Central memory CD8-positive, alpha-beta T cell (primary cell): ENCODE measurements around the gene MIDN.
A peak's percentile ranks its signal among the peaks of the same experiment; 100 is the strongest.
"Not testable (repeated sequence)": the region's sequence is repeated elsewhere in the genome, so short reads cannot be mapped to it uniquely, and the experiment has no call there.

ENCODE experiments used
- ATAC-seq: fragments of 150-1000 bp; cut with Tn5 transposase; replicated peaks from 2 replicates; pipeline ENCODE4 v1.10.0; 2022; ENCODE audit warnings: mild to moderate bottlenecking, moderate FRiP score, moderate number of reproducible peaks; ENCODE audit not compliant: poor library complexity, severe bottlenecking; ENCODE audit errors: extremely low read depth
- DNase-seq, 2 donors: peaks; one replicate each; pipeline ENCODE4 v3.0.0; 2021; ENCODE audit warnings: low spot score in 2 of 2
- H3K27ac Mint-ChIP-seq: one replicate; pipeline ENCODE4 v1.8.0; 2022; ENCODE audit warnings: low read depth, mild to moderate bottlenecking, moderate library complexity, mixed read lengths
- H3K27me3 Mint-ChIP-seq: one replicate; pipeline ENCODE4 v1.8.0; 2022; ENCODE audit warnings: mixed read lengths
- H3K36me3 Mint-ChIP-seq: one replicate; pipeline ENCODE4 v1.8.0; 2022; ENCODE audit warnings: mild to moderate bottlenecking, moderate library complexity, mixed read lengths; ENCODE audit not compliant: insufficient read depth
- H3K4me1 Mint-ChIP-seq: one replicate; pipeline ENCODE4 v1.8.0; 2022; ENCODE audit warnings: mixed read lengths
- H3K4me3 Mint-ChIP-seq: one replicate; pipeline ENCODE4 v1.8.0; 2022; ENCODE audit warnings: mild to moderate bottlenecking, moderate library complexity, mixed read lengths
- H3K9me3 Mint-ChIP-seq: one replicate; pipeline ENCODE4 v1.8.0; 2022; ENCODE audit warnings: mixed read lengths

The MIDN gene

GRCh38 chr19:1239796-1240737 is 8.3 kb upstream of the MIDN start:
- no peaks in the 10 kb centered on the region for H3K9me3 Mint-ChIP-seq
- peak overlapping the region; percentile 87 for H3K4me3 Mint-ChIP-seq
- ATAC-seq = peak; percentile 53
- H3K27ac Mint-ChIP-seq = peak overlapping the region; percentile 96
- peaks cover 21% of the 10 kb centered on the region for H3K4me1 Mint-ChIP-seq
- peaks cover 9% of the 10 kb centered on the region for H3K36me3 Mint-ChIP-seq
- DNase-seq = peak; percentile 89 to 90
- H3K27me3 Mint-ChIP-seq = peaks cover 12% of the 10 kb centered on the region

GRCh38 chr19:1240925-1241324 is 7.5 kb upstream of the MIDN start:
- Mint-ChIP-seq H3K4me1 (peaks cover 21% of the 10 kb centered on the region), H3K9me3 (no peaks in the 10 kb centered on the region), H3K27ac (peak overlapping the region; percentile 93), H3K4me3 (peak overlapping the region; percentile 87), H3K27me3 (peaks cover 12% of the 10 kb centered on the region), H3K36me3 (peaks cover 9% of the 10 kb centered on the region)
- ATAC-seq (no peak), DNase-seq (no peak)

DNA sequence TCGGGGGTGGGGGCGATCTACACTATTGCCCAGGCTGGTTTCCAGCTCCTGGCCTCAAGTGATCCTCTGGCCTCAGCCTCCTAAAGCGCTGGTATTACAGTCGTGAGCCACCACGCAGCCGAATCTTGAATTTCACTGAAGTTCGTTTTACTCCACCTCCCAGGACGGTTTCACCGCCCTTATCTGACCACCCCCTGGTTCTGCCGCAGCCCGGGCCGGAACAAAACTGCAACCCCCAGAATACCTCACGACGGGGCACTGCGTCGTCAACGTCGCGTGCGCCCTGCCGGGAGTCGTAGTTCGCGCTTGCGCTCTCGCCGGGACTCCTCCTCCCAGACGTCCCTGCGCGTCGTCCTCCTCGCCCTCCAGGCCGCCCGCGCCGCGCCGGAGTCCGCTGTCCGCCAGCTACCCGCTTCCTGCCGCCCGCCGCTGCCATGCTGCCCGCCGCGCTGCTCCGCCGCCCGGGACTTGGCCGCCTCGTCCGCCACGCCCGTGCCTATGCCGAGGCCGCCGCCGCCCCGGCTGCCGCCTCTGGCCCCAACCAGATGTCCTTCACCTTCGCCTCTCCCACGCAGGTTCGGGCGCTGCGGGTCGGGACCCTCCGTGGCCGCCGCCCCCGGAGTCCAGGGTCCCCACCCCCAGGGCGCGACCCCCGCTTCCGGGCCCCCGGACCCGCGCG is 6.8 kb upstream of the MIDN start, which contains the start of gene ATP5F1D:
Gene ATP5F1D (plus strand): TSS at position 335 of the 679 bp plus-strand sequence. CDS start 100 bp downstream, at position 435.
- ATAC-seq (peak; percentile 59), DNase-seq (peak; percentile 80)
- no peaks in the 10 kb centered on the region for H3K9me3 Mint-ChIP-seq
- H3K4me1 Mint-ChIP-seq = peaks cover 21% of the 10 kb centered on the region
- H3K27ac Mint-ChIP-seq = peak within 1 kb of the TSS; percentile 93
- peaks cover 9% of the 10 kb centered on the region for H3K36me3 Mint-ChIP-seq
- H3K4me3 Mint-ChIP-seq = peak within 1 kb of the TSS; percentile 87
- H3K27me3 Mint-ChIP-seq = peaks cover 12% of the 10 kb centered on the region

GRCh38 chr19:1243768-1244692 is 4.4 kb upstream of the MIDN start:
- H3K4me1 Mint-ChIP-seq = peaks cover 11% of the 10 kb centered on the region

GRCh38 chr19:1244693-1245451 is 3.5 kb upstream of the MIDN start:
- ATAC-seq (no peak), DNase-seq (no peak)
- H3K4me1 Mint-ChIP-seq = peaks cover 11% of the 10 kb centered on the region
- H3K9me3 Mint-ChIP-seq = no peaks in the 10 kb centered on the region
- peaks cover 22% of the 10 kb centered on the region for H3K36me3 Mint-ChIP-seq
- H3K27ac Mint-ChIP-seq = peak overlapping the region; percentile 76
- H3K4me3 Mint-ChIP-seq = peak overlapping the region; percentile 48
- no peaks in the 10 kb centered on the region for H3K27me3 Mint-ChIP-seq

More at GRCh38 chr19:1243768-1244692, 4.4 kb upstream of the MIDN start:
- Mint-ChIP-seq H3K4me3 (peak overlapping the region; percentile 48), H3K27ac (peak overlapping the region; percentile 76), H3K9me3 (no peaks in the 10 kb centered on the region), H3K27me3 (peaks cover 1% of the 10 kb centered on the region), H3K36me3 (peaks cover 18% of the 10 kb centered on the region)
- ATAC-seq (peak; percentile 45), DNase-seq (peak; percentile 84 to 85)

DNA sequence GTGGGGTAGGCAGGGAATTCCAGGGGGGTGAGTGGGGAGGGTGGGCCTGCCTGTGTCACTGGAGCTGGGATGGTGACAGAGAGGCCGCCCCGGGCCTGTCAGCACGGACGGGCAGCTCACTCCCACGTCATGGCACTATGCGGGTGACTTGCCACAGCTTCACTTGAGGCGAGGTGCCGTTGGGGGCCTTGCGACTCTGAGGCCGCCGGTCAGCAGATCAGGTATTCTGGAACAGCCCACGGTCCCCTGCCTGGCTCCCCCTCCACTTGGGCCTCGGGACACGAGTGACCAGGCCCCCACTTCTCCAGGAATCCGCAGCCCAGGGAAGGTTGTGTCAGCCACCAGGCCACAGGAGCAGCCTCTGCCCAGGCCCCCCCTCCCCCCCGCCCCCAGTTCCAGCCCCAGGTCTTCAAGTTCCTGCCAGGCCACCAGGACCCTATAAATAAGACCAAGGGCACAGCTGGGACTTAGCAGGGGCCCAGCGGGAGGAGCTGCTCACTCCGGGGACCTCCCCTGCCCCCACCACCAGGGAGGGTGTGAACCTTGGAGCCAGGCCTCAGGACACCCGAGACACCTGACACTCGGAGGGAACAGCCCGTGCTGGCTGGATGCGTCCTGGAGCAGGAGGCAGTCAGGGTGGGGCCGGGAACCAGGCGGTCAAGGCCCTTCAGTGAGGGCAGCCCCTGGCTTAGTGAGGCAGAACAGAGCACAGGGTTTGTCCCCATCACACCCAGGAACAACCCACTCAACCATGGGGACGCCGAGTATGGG is 2.7 kb upstream of the MIDN start:
- Mint-ChIP-seq H3K27me3 (no peaks in the 10 kb centered on the region), H3K9me3 (no peaks in the 10 kb centered on the region), H3K27ac (no peak overlapping the region), H3K4me3 (no peak overlapping the region), H3K36me3 (peaks cover 23% of the 10 kb centered on the region), H3K4me1 (peaks cover 11% of the 10 kb centered on the region)
- DNase-seq (no peak), ATAC-seq (no peak)

- H3K27me3 Mint-ChIP-seq, H3K4me1 Mint-ChIP-seq, DNase-seq, H3K9me3 Mint-ChIP-seq, H3K4me3 Mint-ChIP-seq, ATAC-seq: not testable (repeated sequence)
- Mint-ChIP-seq H3K36me3 (peaks cover 25% of the 10 kb centered on the region), H3K27ac (peak overlapping the region; percentile 57)
These were observed 1.9 kb upstream of the MIDN start for GRCh38 chr19:1246265-1247087.

DNA sequence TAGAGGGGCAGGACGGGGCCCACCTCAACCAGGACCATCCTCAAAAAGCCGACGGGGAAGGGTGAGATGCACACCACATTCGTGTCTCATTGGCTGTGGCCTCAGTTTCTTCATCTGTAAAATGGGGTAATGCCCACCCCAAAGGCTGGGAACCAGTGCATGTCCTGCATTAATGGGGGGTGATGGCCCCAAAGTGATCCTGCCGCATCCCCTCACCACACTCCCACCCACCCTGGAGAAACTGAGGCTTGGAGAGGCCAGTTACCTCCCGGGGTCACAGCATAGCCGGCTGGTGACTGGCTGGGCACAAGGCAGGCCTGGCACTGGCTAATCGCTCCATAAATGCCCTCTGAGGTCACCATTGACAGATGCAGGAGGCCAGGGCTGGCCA is 640 bp upstream of the MIDN start:
- ATAC-seq (no peak), DNase-seq (no peak)
- Mint-ChIP-seq H3K9me3 (no peaks in the 10 kb centered on the region), H3K4me3 (peak overlapping the region; percentile 69), H3K27me3 (no peaks in the 10 kb centered on the region), H3K4me1 (peaks cover 11% of the 10 kb centered on the region), H3K36me3 (peaks cover 37% of the 10 kb centered on the region), H3K27ac (no peak overlapping the region)

GRCh38 chr19:1248786-1249297 is 459 bp downstream of the MIDN start:
- Mint-ChIP-seq H3K36me3 (peaks cover 46% of the 10 kb centered on the region), H3K27me3 (no peaks in the 10 kb centered on the region), H3K9me3 (no peaks in the 10 kb centered on the region), H3K4me3 (peak overlapping the region; percentile 69), H3K4me1 (peaks cover 17% of the 10 kb centered on the region), H3K27ac (peak overlapping the region; percentile 41)
- ATAC-seq (peak; percentile 29), DNase-seq (peak; percentile 81 to 82)

DNA sequence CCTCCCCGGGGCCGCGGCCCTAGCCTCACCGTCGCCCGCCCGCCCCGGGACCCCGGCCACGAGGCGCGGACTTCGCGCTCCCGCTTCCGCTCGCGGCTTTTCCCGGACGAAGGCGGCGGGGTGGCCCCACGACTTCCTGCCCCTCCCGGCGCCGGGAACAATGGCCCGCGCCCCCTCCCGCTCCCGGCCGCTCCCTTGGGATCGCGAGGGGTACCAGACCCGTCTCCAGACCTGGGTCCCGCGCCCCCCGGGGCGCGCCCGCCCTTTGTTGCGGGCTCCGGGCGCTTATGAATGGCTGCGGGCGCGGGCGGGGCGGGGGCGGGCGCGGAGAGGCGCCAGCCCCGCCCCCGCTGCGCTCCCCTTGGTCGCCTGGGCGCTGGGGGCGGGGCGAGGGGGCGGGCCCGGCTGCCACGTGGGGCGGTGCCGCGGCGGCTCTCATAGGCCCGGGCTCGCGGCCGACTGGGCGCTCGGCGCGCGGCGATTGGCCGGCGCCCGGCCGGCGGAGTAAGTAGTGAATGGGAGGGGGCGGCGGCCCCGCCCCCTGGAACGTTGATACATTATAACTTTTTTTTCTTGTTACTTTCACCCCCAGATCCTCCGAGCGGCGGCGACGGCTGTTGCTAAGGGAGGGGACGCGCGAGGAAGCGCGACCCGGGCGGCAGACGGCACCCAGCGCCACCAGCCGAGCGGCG is 1.1 kb downstream of the MIDN start:
- H3K4me3 Mint-ChIP-seq = peak overlapping the region; percentile 94

More for the DNA sequence above, 1.1 kb downstream of the MIDN start:
- Mint-ChIP-seq H3K9me3 (no peaks in the 10 kb centered on the region), H3K36me3 (peaks cover 48% of the 10 kb centered on the region), H3K27me3 (no peaks in the 10 kb centered on the region), H3K4me1 (peaks cover 16% of the 10 kb centered on the region), H3K27ac (peak overlapping the region; percentile 88)
- peak; percentile 71 to 93 for DNase-seq
- ATAC-seq = peak; percentile 53
